ENCODE measurements around the gene CEACAM16. TPM values are rescaled to one million over a fixed set of nuclear protein-coding genes. Genes with fewer than 3 reads are reported as not detected.

Gene CEACAM16
- total RNA-seq, 1 donor from 2014 or later, result not detected

Other genes with a start within 250 kb of the CEACAM16 start
- gene ZNF180, start 198.6 kb upstream of the CEACAM16 start, total RNA-seq, result 3.4 TPM
- not detected for gene CEACAM20, start 169.5 kb upstream of the CEACAM16 start, total RNA-seq
- not detected for gene IGSF23, start 85.6 kb upstream of the CEACAM16 start, total RNA-seq
- gene PVR, start 55.2 kb upstream of the CEACAM16 start, total RNA-seq, result 11.8 TPM
- gene CEACAM19, start 27.7 kb upstream of the CEACAM16 start, total RNA-seq, result 8.0 TPM
- 67.6 TPM for gene BCL3, start 49.6 kb downstream of the CEACAM16 start, total RNA-seq
- gene CBLC, start 78.7 kb downstream of the CEACAM16 start, total RNA-seq, result 36.2 TPM
- gene BCAM, start 110.0 kb downstream of the CEACAM16 start, total RNA-seq, result 13.3 TPM
- gene NECTIN2, start 147.1 kb downstream of the CEACAM16 start, total RNA-seq, result 64.4 TPM
- 71.4 TPM for gene TOMM40, start 192.1 kb downstream of the CEACAM16 start, total RNA-seq
- 5.7 TPM for gene APOE, start 206.6 kb downstream of the CEACAM16 start, total RNA-seq
- gene APOC1, start 215.5 kb downstream of the CEACAM16 start, total RNA-seq, result 4.7 TPM
- not detected for gene APOC4, start 243.1 kb downstream of the CEACAM16 start, total RNA-seq
- gene APOC2, start 246.9 kb downstream of the CEACAM16 start, total RNA-seq, result 0.52 TPM

All from esophagus mucosa (tissue), 1 donor.